Measurements from ENCODE around the gene GPRIN1. TPM values are rescaled to one million over a fixed set of nuclear protein-coding genes. Genes with fewer than 3 reads are reported as not detected.

The GPRIN1 gene
- total and polyA plus RNA-seq, 2 of the 4 experiments (the other 2 are of a cell fraction), result 3.0 to 4.7 TPM

- H3K4me2 ChIP-seq (ENCODE audit: low read depth, low read length), result no peak overlapping the region
- no peak for ATAC-seq (ENCODE audit: low read depth)
- H4K91ac ChIP-seq (ENCODE audit: insufficient read depth, low read depth, low read length), result no peak overlapping the region
- no peak overlapping the region for H4K5ac ChIP-seq (ENCODE audit: low read depth, low read length)
- no peak overlapping the region for H2BK20ac ChIP-seq (ENCODE audit: low read depth, low read length)
- H3K23ac ChIP-seq (ENCODE audit: low read depth, low read length), result no peak overlapping the region
- no peak for DNase-seq
- no peak overlapping the region for H3K27ac ChIP-seq (ENCODE audit: insufficient read depth, low read length)
- H3K4ac ChIP-seq (ENCODE audit: low read depth, low read length), result peak overlapping the region; percentile 90
- peaks cover 10% of the 10 kb centered on the region; the same call in 1 of the 2 replicates for H3K9me1 ChIP-seq (ENCODE audit: insufficient read depth, low read length)
- H4K8ac ChIP-seq (ENCODE audit: low read depth in 2 of 2, low read length in 2 of 2), result peak overlapping the region; percentile 96 to 99
- WGBS, 2 experiments (ENCODE audit: extremely low coverage in 2 of 2, insufficient read length in 1 of 2), result no CpG with 5 or more reads among the region's 7 CpGs
- no peak overlapping the region for H3K18ac ChIP-seq (ENCODE audit: low read depth, low read length)
- H2AK5ac ChIP-seq (ENCODE audit: low read depth, low read length), result peak overlapping the region; percentile 61; the same call in 1 of the 2 replicates
- dilution Hi-C loops (cut with HindIII; ENCODE audit: low sequenced_read_pairs, unreplicated experiment), result no loop called here
- POLR2A ChIA-PET (ENCODE audit: unreplicated experiment), result no interaction called here
- no peak overlapping the region for H3K14ac ChIP-seq (replicated peaks; ENCODE audit: low read depth, low read length)
- in situ Hi-C loops (cut with MboI; ENCODE audit: low sequenced_read_pairs), result no loop called here
- peaks cover 4 to 31% of the 10 kb centered on the region in 2 experiments for H3K79me1 ChIP-seq (ENCODE audit: low read depth in 1 of 2, low read length in 2 of 2)
- H3K4me3 ChIP-seq (ENCODE audit: insufficient read depth, low read depth, low read length), result no peak overlapping the region
- H3K36me3 ChIP-seq (ENCODE audit: control insufficient read depth, insufficient read depth, low read length), result no peaks in the 10 kb centered on the region
- no peak overlapping the region for H2BK5ac ChIP-seq (ENCODE audit: low read depth, low read length, poor library complexity, severe bottlenecking)
- peaks cover 20% of the 10 kb centered on the region for H4K20me1 ChIP-seq (ENCODE audit: insufficient read depth, low read length)
- CTCF ChIA-PET, result interaction anchor here (0.6 to 1.6 kb wide), 3 partner anchors 11 to 75 kb away, joined by 4 read pairs; no protein-coding TSS in a partner anchor
- H2BK15ac ChIP-seq (ENCODE audit: low read depth, low read length), result no peak overlapping the region
- H3K27me3 ChIP-seq (ENCODE audit: control insufficient read depth, insufficient read depth, low read length), result no peaks in the 10 kb centered on the region; the same call in 1 of the 2 replicates
- H3K4me1 ChIP-seq (ENCODE audit: control insufficient read depth, insufficient read depth, low read length), result peaks cover 10% of the 10 kb centered on the region; the same call in 1 of the 2 replicates
- H2AFZ ChIP-seq (replicated peaks; ENCODE audit: low read length, poor library complexity), result peak overlapping the region; percentile 98
- no peaks in the 10 kb centered on the region for H3K9me3 ChIP-seq (ENCODE audit: control insufficient read depth, insufficient read depth, low read length)
- intact Hi-C loops (cut with micrococcal nuclease), result loop anchor here (10.0 kb wide), 1 partner anchor 231 kb away; the partner anchor contains the start of gene CLTB
- BruUV-seq (replicated peaks), result no TSS peak
- H2AK9ac ChIP-seq (replicated peaks; ENCODE audit: low read depth, low read length, poor library complexity), result peak overlapping the region; percentile 84
- H2BK120ac ChIP-seq (ENCODE audit: low read depth, low read length), result no peak overlapping the region
- no peak overlapping the region for H3K9ac ChIP-seq (ENCODE audit: low read depth, low read length)
- no peak overlapping the region for H3K56ac ChIP-seq (ENCODE audit: extremely low read depth, insufficient read depth, low read length)
- TF ChIP-seq RAD21 (IDR thresholded peaks at IDR 0.05; ENCODE audit: low read length) (no peak), RFX5 (IDR thresholded peaks at IDR 0.05; ENCODE audit: low read depth, low read length) (no peak), MAZ (IDR thresholded peaks at IDR 0.05; ENCODE audit: borderline replicate concordance, low read depth, low read length) (no peak), RCOR1 (IDR thresholded peaks at IDR 0.05; ENCODE audit: insufficient replicate concordance, low read length) (no peak), SMC3 (IDR thresholded peaks at IDR 0.05; ENCODE audit: low read depth, low read length) (no peak), ELK1 (IDR thresholded peaks at IDR 0.05; ENCODE audit: borderline replicate concordance, low read depth, low read length) (no peak), MAFK (IDR thresholded peaks at IDR 0.05; ENCODE audit: low read depth, low read length) (no peak), CTCF (conservative IDR thresholded peaks at IDR 0.05; ENCODE audit: low read depth, low read length) (no peak), MXI1 (IDR thresholded peaks at IDR 0.05; ENCODE audit: borderline replicate concordance, low read depth, low read length) (no peak), BHLHE40 (IDR thresholded peaks at IDR 0.05; ENCODE audit: low read depth, low read length) (no peak), FOS (IDR thresholded peaks at IDR 0.05; ENCODE audit: low read depth, low read length) (no peak), CHD1 (IDR thresholded peaks at IDR 0.05; ENCODE audit: low read depth, low read length) (no peak), USF2 (IDR thresholded peaks at IDR 0.05; ENCODE audit: low read depth, low read length) (no peak), POLR2A (IDR thresholded peaks at IDR 0.05; ENCODE audit: low read depth, low read length) (no peak), CEBPB (IDR thresholded peaks at IDR 0.05; ENCODE audit: low read depth, low read length) (no peak)
Measured at GRCh38 chr5:176646049-176646706, 36.2 kb upstream of the GPRIN1 start.

Measured in IMR-90 (cell line).